HG02623 (cell line): ENCODE data around the gene FANK1.
"Not testable (repeated sequence)": the region's sequence is repeated elsewhere in the genome, so short reads cannot be mapped to it uniquely, and the experiment has no call there.

Experiments
- ATAC-seq: cut with Tn5 transposase; IDR thresholded peaks from one replicate; pipeline ENCODE4 v1.9.1; 2021; ENCODE audit warnings: moderate library complexity; ENCODE audit not compliant: unreplicated experiment

FANK1 gene

GRCh38 chr10:126016882-126017281 is 120.5 kb downstream of the FANK1 start:
- ATAC-seq = no peak

GRCh38 chr10:126017961-126018560 is 121.7 kb downstream of the FANK1 start:
- ATAC-seq = no peak

- no peak for ATAC-seq
These were observed 125.6 kb downstream of the FANK1 start for GRCh38 chr10:126021833-126022500.

- ATAC-seq = no peak
These were observed 126.5 kb downstream of the FANK1 start for GRCh38 chr10:126022841-126023240.

GRCh38 chr10:126027692-126028091 is 131.3 kb downstream of the FANK1 start:
- ATAC-seq = no peak

- ATAC-seq = no peak
These were observed 133.6 kb downstream of the FANK1 start for GRCh38 chr10:126029999-126030398.

- no peak for ATAC-seq
These were observed 138.2 kb downstream of the FANK1 start for GRCh38 chr10:126034586-126034985.

GRCh38 chr10:126036515-126036914 is 140.2 kb downstream of the FANK1 start:
- no peak for ATAC-seq

- ATAC-seq = no peak
These were observed 141.6 kb downstream of the FANK1 start for GRCh38 chr10:126037946-126038345.

- no peak for ATAC-seq
These were observed 144.8 kb downstream of the FANK1 start for GRCh38 chr10:126041117-126041516.

- peak; percentile 98 for ATAC-seq
These were observed 145.5 kb downstream of the FANK1 start for GRCh38 chr10:126041804-126042231.

- no peak for ATAC-seq
These were observed 146.0 kb downstream of the FANK1 start for GRCh38 chr10:126042354-126042753.

GRCh38 chr10:126042906-126043305 is 146.5 kb downstream of the FANK1 start:
- no peak for ATAC-seq

GRCh38 chr10:126043389-126043788 is 147.0 kb downstream of the FANK1 start:
- no peak for ATAC-seq

GRCh38 chr10:126045861-126046260 is 149.5 kb downstream of the FANK1 start:
- ATAC-seq = no peak

GRCh38 chr10:126046831-126047230 is 150.5 kb downstream of the FANK1 start:
- no peak for ATAC-seq

GRCh38 chr10:126047749-126048148 is 151.4 kb downstream of the FANK1 start:
- not testable (repeated sequence) for ATAC-seq

- ATAC-seq = no peak
These were observed 153.7 kb downstream of the FANK1 start for GRCh38 chr10:126049759-126050700.

GRCh38 chr10:126052171-126052570 is 155.8 kb downstream of the FANK1 start:
- ATAC-seq = no peak

- ATAC-seq = no peak
These were observed 157.8 kb downstream of the FANK1 start for GRCh38 chr10:126054191-126054590.

GRCh38 chr10:126057494-126057893 is 161.1 kb downstream of the FANK1 start:
- ATAC-seq = no peak

GRCh38 chr10:126058104-126058503 is 161.7 kb downstream of the FANK1 start:
- no peak for ATAC-seq
